Prostate gland (tissue), 2 donors: Measurements from ENCODE around the gene PTPRT.

Experiments used
- POLR2AphosphoS5 ChIP-seq: sonication (generic); formaldehyde crosslinking; IDR thresholded peaks from one replicate; pipeline ENCODE4 v1.6.1; 2017; ENCODE audit warnings: antibody characterized with exemption
- TF ChIP-seq, protein P1 (sequence below), 4 experiments: fragments of 200-600 bp in 2 of 4; fragments of 450-650 bp in 2 of 4; sonication (generic) in 2 of 4; IDR thresholded peaks; 1 replicate in 3 of 4; 2 replicates in 1 of 4; pipeline ENCODE4 v1.5.1; 2016 to 2019; ENCODE audit warnings: antibody characterized with exemption in 4 of 4, mild to moderate bottlenecking in 2 of 4, moderate library complexity in 2 of 4

DNA sequence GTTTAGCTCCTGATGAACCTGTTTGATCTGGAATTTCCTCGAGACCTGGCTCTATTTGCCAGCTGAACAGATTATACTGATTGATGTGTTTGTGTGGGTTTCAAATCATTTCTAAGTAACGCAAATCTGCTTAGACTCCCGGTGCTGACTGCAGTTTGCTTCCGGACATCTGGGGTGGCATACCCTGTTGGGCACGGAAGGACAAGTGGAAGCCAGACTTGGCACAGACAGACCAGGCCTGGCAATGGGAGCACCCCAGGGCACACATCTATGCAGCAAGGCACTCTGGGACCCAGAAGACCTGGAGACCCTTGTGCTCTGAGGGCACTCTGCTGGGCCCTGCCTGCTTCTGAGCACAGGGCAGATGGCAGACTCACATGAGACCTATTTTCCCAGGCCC lies 1137.8 kb downstream of the PTPRT start:
- TF ChIP-seq POLR2AphosphoS5: no peak
- TF ChIP-seq, protein P1, sequence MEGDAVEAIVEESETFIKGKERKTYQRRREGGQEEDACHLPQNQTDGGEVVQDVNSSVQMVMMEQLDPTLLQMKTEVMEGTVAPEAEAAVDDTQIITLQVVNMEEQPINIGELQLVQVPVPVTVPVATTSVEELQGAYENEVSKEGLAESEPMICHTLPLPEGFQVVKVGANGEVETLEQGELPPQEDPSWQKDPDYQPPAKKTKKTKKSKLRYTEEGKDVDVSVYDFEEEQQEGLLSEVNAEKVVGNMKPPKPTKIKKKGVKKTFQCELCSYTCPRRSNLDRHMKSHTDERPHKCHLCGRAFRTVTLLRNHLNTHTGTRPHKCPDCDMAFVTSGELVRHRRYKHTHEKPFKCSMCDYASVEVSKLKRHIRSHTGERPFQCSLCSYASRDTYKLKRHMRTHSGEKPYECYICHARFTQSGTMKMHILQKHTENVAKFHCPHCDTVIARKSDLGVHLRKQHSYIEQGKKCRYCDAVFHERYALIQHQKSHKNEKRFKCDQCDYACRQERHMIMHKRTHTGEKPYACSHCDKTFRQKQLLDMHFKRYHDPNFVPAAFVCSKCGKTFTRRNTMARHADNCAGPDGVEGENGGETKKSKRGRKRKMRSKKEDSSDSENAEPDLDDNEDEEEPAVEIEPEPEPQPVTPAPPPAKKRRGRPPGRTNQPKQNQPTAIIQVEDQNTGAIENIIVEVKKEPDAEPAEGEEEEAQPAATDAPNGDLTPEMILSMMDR (IDR thresholded peaks at IDR 0.05): no peak
